Activated naive CD8-positive, alpha-beta T cell (primary cell): Measurements from ENCODE around the gene KLF11.
"Not testable (repeated sequence)": the region's sequence is repeated elsewhere in the genome, so short reads cannot be mapped to it uniquely, and the experiment has no call there.

ENCODE experiments used
- H3K27ac Mint-ChIP-seq: one replicate; pipeline ENCODE4 v1.8.0; 2021; ENCODE audit warnings: mixed read lengths
- H3K27me3 Mint-ChIP-seq: one replicate; pipeline ENCODE4 v1.8.0; 2021; ENCODE audit warnings: mixed read lengths
- H3K36me3 Mint-ChIP-seq: one replicate; pipeline ENCODE4 v1.8.0; 2021; ENCODE audit warnings: mixed read lengths
- H3K4me1 Mint-ChIP-seq: one replicate; pipeline ENCODE4 v1.8.0; 2021; ENCODE audit warnings: low read depth, mixed read lengths
- H3K4me3 Mint-ChIP-seq: one replicate; pipeline ENCODE4 v1.8.0; 2021; ENCODE audit warnings: mild to moderate bottlenecking, mixed read lengths
- H3K9me3 Mint-ChIP-seq: one replicate; pipeline ENCODE4 v1.8.0; 2021; ENCODE audit warnings: low read depth, mixed read lengths

Gene KLF11

DNA sequence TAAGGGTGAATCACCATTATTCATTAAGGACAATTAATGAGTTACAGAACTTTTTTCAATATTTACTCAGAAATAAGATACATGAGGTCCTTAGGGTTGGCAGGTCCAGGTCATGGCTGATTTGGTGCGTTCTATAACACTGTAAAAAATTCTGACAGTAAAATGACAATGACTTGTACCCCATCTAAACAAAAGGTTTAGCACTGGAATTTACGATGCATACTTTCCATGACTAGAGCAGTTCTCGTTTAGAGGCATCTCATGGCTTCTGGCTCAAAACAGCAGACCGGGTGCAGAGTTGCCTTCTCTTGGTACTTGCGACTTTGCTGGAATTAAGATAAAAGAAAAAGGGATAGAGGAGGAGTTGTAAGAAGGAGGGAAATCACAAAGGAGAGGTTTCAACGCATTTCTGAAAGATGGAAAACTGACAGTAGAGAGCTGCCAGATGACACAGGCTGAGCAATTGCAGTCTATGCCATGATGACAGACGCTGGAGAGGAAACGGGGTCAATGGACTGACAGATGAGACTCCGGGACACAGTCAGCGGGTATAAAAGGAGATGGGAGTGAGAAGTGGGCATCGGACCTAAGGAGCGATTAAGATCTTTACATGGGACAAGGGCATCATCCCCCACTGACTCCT is 41.0 kb downstream of the KLF11 start:
- no peaks in the 10 kb centered on the region for H3K36me3 Mint-ChIP-seq
- peaks cover 32% of the 10 kb centered on the region for H3K27me3 Mint-ChIP-seq
- no peaks in the 10 kb centered on the region for H3K9me3 Mint-ChIP-seq
- no peak overlapping the region for H3K4me3 Mint-ChIP-seq
- H3K4me1 Mint-ChIP-seq = peaks cover 7% of the 10 kb centered on the region
- no peak overlapping the region for H3K27ac Mint-ChIP-seq

DNA sequence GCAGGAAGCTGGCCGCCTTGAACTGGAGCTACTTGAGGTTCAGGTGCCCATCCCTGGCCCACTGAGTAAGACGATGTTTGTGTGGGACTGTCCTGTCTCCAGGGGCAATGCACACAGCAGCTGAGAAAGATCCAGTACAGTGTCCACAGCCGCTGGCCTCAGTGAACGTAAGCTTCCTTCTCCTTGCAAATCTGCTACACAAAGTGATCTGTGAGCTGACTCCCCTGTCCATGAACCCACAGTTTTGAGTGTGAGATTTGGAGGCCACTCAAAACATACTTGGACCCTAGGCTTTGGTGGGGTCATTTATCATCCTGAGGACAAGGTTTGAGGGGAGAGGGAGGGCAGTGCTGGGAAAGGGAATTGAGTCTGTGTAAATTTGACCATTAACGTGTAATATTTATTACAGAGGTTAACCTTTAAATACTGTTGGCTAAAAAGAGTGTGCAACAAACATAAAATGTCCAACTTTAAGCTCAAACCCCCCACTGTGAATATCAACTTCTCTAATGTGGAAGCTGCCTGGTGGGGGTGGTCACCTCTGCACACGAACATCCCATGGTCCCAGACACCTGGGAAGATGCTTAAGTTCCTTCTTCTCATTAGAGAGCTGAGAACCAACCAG is 41.8 kb downstream of the KLF11 start:
- Mint-ChIP-seq H3K9me3 (no peaks in the 10 kb centered on the region), H3K4me3 (no peak overlapping the region), H3K27me3 (peaks cover 40% of the 10 kb centered on the region), H3K27ac (no peak overlapping the region), H3K4me1 (peaks cover 7% of the 10 kb centered on the region), H3K36me3 (no peaks in the 10 kb centered on the region)

GRCh38 chr2:10085668-10086059 is 42.3 kb downstream of the KLF11 start:
- Mint-ChIP-seq H3K4me3 (no peak overlapping the region), H3K27me3 (peaks cover 42% of the 10 kb centered on the region), H3K36me3 (no peaks in the 10 kb centered on the region), H3K9me3 (no peaks in the 10 kb centered on the region), H3K27ac (no peak overlapping the region), H3K4me1 (peaks cover 7% of the 10 kb centered on the region)

GRCh38 chr2:10086950-10087349 is 43.6 kb downstream of the KLF11 start:
- Mint-ChIP-seq H3K4me1 (peaks cover 3% of the 10 kb centered on the region), H3K4me3 (no peak overlapping the region), H3K36me3 (no peaks in the 10 kb centered on the region), H3K27me3 (peaks cover 40% of the 10 kb centered on the region), H3K9me3 (no peaks in the 10 kb centered on the region), H3K27ac (no peak overlapping the region)

DNA sequence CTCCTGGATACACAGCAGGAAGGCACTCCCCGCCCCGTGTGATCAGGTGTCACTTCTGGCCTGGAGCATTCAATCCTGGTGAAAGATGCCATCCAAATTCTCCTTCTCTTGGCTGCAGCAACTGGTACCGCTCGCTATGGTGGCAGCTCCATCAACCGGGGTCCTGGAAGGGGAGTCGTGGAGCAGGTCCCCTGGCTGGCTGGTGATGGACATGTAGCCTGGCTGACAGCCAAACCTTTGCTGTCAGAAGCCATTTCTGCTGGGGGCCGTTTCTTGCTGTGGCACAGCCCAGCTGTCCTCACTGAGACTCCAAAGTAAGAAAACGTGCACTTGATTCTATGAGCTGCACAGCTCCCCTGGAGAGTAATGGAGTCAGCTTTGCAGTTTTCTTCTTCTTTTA is 44.0 kb downstream of the KLF11 start:
- Mint-ChIP-seq H3K27ac (no peak overlapping the region), H3K9me3 (no peaks in the 10 kb centered on the region), H3K27me3 (peaks cover 44% of the 10 kb centered on the region), H3K4me1 (peaks cover 3% of the 10 kb centered on the region), H3K4me3 (no peak overlapping the region), H3K36me3 (no peaks in the 10 kb centered on the region)

DNA sequence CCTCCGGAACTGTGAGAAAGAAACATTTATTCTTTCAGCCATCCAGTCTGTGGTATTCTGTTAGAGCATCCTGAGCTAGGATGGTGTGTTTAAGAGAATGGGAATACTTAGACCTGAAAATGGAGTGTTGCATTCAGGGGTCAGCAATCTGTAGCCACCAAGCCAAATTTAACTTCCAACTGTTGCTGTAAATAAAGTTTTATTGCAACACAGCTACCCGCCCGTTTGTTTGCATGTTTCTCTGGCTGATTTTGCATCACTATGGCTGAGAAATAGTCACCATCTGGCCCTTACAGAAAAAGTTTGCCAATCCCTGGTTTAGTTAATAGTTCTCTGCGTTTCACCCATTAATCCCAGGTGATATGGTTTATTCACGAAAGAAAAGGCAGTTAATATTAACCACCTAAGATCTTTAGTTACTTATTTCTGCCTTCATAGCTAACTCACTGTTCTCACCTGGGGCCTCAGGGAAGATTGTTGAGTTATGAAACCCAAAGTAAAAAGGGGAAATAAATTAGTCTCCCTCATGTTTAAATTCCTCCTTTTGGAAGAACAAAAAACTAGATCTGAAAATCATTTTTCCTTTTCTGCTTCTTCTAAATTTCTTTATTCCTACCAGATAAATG is 46.3 kb downstream of the KLF11 start:
- peaks cover 3% of the 10 kb centered on the region for H3K4me1 Mint-ChIP-seq
- H3K27me3 Mint-ChIP-seq = peaks cover 41% of the 10 kb centered on the region
- no peaks in the 10 kb centered on the region for H3K36me3 Mint-ChIP-seq

GRCh38 chr2:10091182-10091888 is 48.0 kb downstream of the KLF11 start:
- H3K4me3 Mint-ChIP-seq = peak overlapping the region; percentile 82
- peaks cover 37% of the 10 kb centered on the region for H3K27me3 Mint-ChIP-seq
- H3K36me3 Mint-ChIP-seq = no peaks in the 10 kb centered on the region
- H3K27ac Mint-ChIP-seq = no peak overlapping the region
- no peaks in the 10 kb centered on the region for H3K9me3 Mint-ChIP-seq
- H3K4me1 Mint-ChIP-seq = peaks cover 3% of the 10 kb centered on the region

More for the DNA sequence above, 46.3 kb downstream of the KLF11 start:
- Mint-ChIP-seq H3K9me3 (no peaks in the 10 kb centered on the region), H3K27ac (no peak overlapping the region), H3K4me3 (no peak overlapping the region)

GRCh38 chr2:10091889-10092244 is 48.5 kb downstream of the KLF11 start:
- not testable (repeated sequence) for H3K36me3 Mint-ChIP-seq, H3K9me3 Mint-ChIP-seq, H3K27ac Mint-ChIP-seq, H3K4me1 Mint-ChIP-seq
- Mint-ChIP-seq H3K4me3 (peak overlapping the region; percentile 52), H3K27me3 (peaks cover 37% of the 10 kb centered on the region)

DNA sequence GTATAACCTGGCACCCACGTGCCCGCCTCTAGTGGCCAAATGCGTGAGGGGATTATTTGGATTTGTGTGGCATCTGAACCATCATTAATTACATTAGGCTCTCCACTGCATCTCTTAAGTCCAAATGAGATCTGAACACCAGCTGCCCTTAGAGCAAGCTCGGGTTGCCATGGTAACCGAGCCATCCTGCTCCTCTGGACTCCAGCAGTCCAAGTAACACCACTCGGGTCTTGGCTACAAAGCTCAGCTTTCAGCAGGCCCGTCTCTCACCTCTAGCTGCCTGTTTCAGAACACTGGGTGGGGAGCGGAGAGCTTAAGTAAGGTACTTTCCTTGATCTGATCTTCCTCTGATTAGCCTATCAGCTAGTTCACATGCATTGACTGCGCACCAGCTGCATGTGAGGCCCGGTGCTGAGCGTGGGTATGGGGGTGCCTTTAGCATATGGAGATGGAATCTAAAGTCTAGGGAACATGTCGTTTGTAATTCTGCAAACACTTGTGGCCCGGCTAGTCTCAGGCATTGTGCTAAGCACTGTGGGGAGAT is 51.0 kb downstream of the KLF11 start:
- peaks cover 41% of the 10 kb centered on the region for H3K27me3 Mint-ChIP-seq
- no peaks in the 10 kb centered on the region for H3K9me3 Mint-ChIP-seq
- H3K27ac Mint-ChIP-seq = no peak overlapping the region
- H3K4me1 Mint-ChIP-seq = peaks cover 3% of the 10 kb centered on the region
- no peak overlapping the region for H3K4me3 Mint-ChIP-seq
- H3K36me3 Mint-ChIP-seq = no peaks in the 10 kb centered on the region

DNA sequence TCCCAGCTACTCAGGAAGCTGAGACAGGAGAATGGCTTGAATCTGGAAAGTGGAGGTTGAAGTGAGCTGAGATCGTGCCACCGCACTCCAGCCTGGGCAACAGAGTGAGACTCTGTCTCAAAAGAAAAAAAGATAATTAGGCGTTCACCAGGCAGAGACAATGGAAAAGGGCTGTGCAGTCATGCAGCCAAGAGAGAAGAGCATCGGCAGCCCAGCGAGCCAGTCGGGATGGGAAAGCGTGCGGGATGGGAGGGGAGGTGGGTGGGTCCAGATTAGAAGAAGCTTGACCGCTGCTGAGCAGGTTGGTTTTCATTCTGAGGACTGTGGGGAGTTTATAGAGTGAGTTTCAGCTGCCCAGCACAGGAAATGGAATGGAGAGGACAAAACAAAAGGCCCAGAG is 51.8 kb downstream of the KLF11 start:
- H3K36me3 Mint-ChIP-seq = no peaks in the 10 kb centered on the region
- no peak overlapping the region for H3K4me3 Mint-ChIP-seq
- H3K27me3 Mint-ChIP-seq = peaks cover 33% of the 10 kb centered on the region
- no peak overlapping the region for H3K27ac Mint-ChIP-seq
- H3K4me1 Mint-ChIP-seq = peaks cover 3% of the 10 kb centered on the region
- no peaks in the 10 kb centered on the region for H3K9me3 Mint-ChIP-seq

DNA sequence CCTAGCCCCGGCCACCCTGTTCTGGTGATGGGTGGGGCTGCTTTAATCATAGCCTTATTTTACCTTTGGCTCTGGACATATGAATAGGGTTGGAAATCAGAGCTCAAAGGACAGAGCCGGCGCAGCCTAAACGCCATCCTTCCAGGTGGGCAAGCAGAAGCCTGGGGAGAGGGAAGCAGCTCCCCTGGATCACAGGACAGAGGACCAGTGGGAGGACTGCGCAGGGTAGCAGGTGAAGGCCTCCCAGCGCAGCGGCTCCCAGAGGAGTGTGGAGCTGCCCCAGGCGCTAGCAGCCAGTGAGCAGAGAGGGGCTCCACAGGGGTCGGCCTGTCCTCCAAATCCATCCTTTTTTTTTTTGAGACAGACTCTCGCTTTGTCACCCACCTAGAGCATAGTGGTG is 53.3 kb downstream of the KLF11 start:
- H3K27me3 Mint-ChIP-seq = peaks cover 30% of the 10 kb centered on the region
- no peak overlapping the region for H3K27ac Mint-ChIP-seq
- no peaks in the 10 kb centered on the region for H3K36me3 Mint-ChIP-seq
- no peaks in the 10 kb centered on the region for H3K9me3 Mint-ChIP-seq
- H3K4me1 Mint-ChIP-seq = no peaks in the 10 kb centered on the region
- H3K4me3 Mint-ChIP-seq = no peak overlapping the region

DNA sequence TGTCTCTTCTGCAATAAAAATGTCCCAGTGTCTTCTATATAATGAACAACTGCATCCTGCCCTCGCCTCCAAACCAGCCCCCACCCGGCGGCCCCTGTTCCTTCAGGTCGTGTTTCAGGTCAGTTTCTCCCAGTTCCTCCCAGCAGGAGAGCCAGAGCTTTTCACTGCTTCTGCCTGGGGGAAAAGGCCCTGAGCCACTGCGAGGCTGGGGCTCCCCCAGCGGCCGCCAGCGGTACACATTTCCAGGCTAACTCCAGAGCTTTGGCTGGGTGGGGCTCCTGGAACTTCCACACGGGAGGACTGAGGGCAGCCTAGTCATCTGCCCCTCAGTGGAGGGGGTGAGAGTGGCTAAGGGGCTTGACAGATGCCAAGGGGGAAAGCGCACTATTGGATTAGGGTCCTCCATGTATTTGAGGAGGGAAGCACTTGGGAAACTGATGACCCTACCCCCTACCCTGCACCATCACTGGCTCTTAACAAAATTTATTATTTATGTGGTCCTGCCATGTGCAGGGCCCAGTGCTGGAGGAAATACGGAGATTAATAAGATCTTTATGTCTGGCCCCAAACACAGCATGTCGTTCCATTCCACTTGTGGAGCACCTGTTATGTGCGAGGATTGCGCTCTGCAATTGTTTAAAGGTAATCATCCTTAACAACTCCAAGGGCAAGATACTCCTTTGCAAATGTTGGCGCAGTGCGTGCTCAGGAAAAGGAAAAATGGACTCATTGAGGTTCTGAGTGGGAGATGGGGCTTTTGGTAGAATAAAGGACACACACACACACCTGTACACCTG is 54.2 kb downstream of the KLF11 start:
- Mint-ChIP-seq H3K36me3 (no peaks in the 10 kb centered on the region), H3K9me3 (no peaks in the 10 kb centered on the region), H3K4me3 (no peak overlapping the region), H3K27ac (no peak overlapping the region), H3K27me3 (peaks cover 23% of the 10 kb centered on the region), H3K4me1 (no peaks in the 10 kb centered on the region)

DNA sequence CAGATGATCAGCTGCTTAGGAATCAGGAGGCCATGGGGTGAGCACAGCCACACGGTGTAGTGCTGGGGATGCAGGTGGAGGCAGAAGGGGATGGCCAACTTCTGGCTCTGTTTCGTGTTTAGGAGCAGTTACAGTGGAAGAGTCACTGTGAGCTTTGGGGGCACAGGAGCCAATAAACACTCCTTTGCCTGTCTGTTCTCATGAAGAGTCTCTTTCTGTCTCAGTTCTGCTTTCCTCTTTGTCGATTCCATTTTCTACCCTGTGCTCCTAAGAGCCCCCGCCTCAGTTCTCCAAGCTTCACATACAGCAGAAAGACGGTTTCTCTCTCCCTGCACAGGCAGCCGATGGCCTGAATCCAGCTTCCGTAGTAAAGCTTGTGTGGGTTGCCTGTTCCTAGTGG is 58.1 kb downstream of the KLF11 start:
- Mint-ChIP-seq H3K4me3 (no peak overlapping the region), H3K27ac (no peak overlapping the region), H3K36me3 (no peaks in the 10 kb centered on the region), H3K4me1 (no peaks in the 10 kb centered on the region), H3K9me3 (no peaks in the 10 kb centered on the region), H3K27me3 (peaks cover 6% of the 10 kb centered on the region)

DNA sequence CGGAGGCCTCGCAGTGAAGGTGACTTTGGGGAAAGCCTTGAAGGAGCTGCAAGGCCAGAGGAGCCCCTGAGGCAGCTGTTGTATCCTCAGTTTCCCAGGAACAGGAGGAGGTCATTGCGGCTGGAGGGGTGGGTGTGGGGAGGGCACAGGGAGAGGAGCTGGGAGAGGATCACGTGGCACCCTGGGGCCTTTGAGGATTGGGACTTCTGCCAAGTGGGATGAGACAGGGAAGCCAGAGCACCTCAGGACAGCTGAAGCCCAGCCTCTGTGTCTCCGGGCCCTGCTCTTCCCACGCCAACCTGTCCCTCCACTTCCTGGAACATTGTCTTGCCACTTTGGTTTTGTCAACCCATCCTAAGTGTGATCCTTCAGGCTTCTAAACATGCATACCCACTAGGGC is 59.8 kb downstream of the KLF11 start:
- Mint-ChIP-seq H3K27me3 (peaks cover 2% of the 10 kb centered on the region), H3K4me1 (no peaks in the 10 kb centered on the region), H3K36me3 (peaks cover 6% of the 10 kb centered on the region), H3K27ac (no peak overlapping the region), H3K4me3 (no peak overlapping the region), H3K9me3 (peaks cover 7% of the 10 kb centered on the region)
